Mesendoderm (in vitro differentiated cells): ENCODE measurements around the gene RUBCNL.

Experiments used
- DNase-seq: peaks from one replicate; pipeline ENCODE4 v3.0.0; 2013
- H2AK5ac ChIP-seq: 2 replicates; pipeline ENCODE4 v1.6.1; 2013; ENCODE audit warnings: low read length, inconsistent platforms
- H2BK120ac ChIP-seq: 2 replicates; pipeline ENCODE4 v1.6.1; 2013; ENCODE audit warnings: low read depth, mild to moderate bottlenecking, low read length, moderate library complexity, mixed read lengths
- H2BK15ac ChIP-seq: replicated peaks from 2 replicates; pipeline ENCODE4 v1.6.1; 2013; ENCODE audit warnings: low read depth, mild to moderate bottlenecking, moderate library complexity
- H2BK5ac ChIP-seq: 2 replicates; pipeline ENCODE4 v1.6.1; 2013; ENCODE audit warnings: low read length, inconsistent platforms
- H3K18ac ChIP-seq: 2 replicates; pipeline ENCODE4 v1.6.1; 2013; ENCODE audit warnings: mild to moderate bottlenecking, low read length, mixed read lengths
- H3K23ac ChIP-seq: one replicate; pipeline ENCODE4 v1.6.1; 2013; ENCODE audit warnings: low read length
- H3K27ac ChIP-seq: 2 replicates; pipeline ENCODE4 v1.5.1; 2013; ENCODE audit warnings: low read depth, mild to moderate bottlenecking, inconsistent platforms, low read length, moderate library complexity
- H3K27me3 ChIP-seq: 2 replicates; pipeline ENCODE4 v1.6.1; 2013; ENCODE audit warnings: low read length, control low read depth, mild to moderate bottlenecking, inconsistent platforms; ENCODE audit not compliant: insufficient read depth, poor library complexity
- H3K36me3 ChIP-seq: 2 replicates; pipeline ENCODE4 v1.6.1; 2013; ENCODE audit warnings: low read length, inconsistent platforms; ENCODE audit not compliant: control insufficient read depth, insufficient read depth
- H3K4ac ChIP-seq: one replicate; pipeline ENCODE4 v1.6.1; 2013; ENCODE audit warnings: low read depth, mild to moderate bottlenecking, low read length, moderate library complexity
- H3K4me1 ChIP-seq: 2 replicates; pipeline ENCODE4 v1.6.1; 2013; ENCODE audit warnings: low read depth, low read length, inconsistent platforms; ENCODE audit not compliant: control insufficient read depth
- H3K4me2 ChIP-seq: 2 replicates; pipeline ENCODE4 v1.6.1; 2013; ENCODE audit warnings: low read length
- H3K4me3 ChIP-seq: 2 replicates; pipeline ENCODE4 v1.5.1; 2013; ENCODE audit warnings: mild to moderate bottlenecking, low read length
- H3K56ac ChIP-seq: one replicate; pipeline ENCODE4 v1.6.1; 2013; ENCODE audit warnings: low read length
- H3K79me1 ChIP-seq: 2 replicates; pipeline ENCODE4 v1.6.1; 2013; ENCODE audit warnings: low read length, inconsistent platforms
- H3K79me2 ChIP-seq: 2 replicates; pipeline ENCODE4 v1.6.1; 2013; ENCODE audit warnings: mild to moderate bottlenecking, low read length; ENCODE audit not compliant: control insufficient read depth, insufficient read depth
- H3K9ac ChIP-seq: 2 replicates; pipeline ENCODE4 v1.6.1; 2013; ENCODE audit warnings: low read length, inconsistent platforms
- H4K5ac ChIP-seq: one replicate; pipeline ENCODE4 v1.6.1; 2013; ENCODE audit warnings: low read length
- H4K8ac ChIP-seq: one replicate; pipeline ENCODE4 v1.6.1; 2013; ENCODE audit warnings: low read depth, mild to moderate bottlenecking, control low read depth, low read length, moderate library complexity
- WGBS: extraction: QIAGEN DNeasy Blood & Tissue Kit; methylation state at CpG from one replicate; pipeline ENCODE4 v1.1.7; 2013; ENCODE audit warnings: low lambda C conversion rate, missing lambda C conversion rate; ENCODE audit not compliant: insufficient coverage; ENCODE audit errors: extremely low coverage; 5-methylcytosine and 5-hydroxymethylcytosine counted together

Gene RUBCNL

GRCh38 chr13:46388846-46389245, 1.8 kb upstream of the RUBCNL start:
- Histone ChIP-seq H3K56ac (no peak overlapping the region), H3K27ac (no peak overlapping the region), H3K4ac (no peak overlapping the region), H3K9ac (no peak overlapping the region), H3K36me3 (no peaks in the 10 kb centered on the region), H3K23ac (no peak overlapping the region), H2BK5ac (no peak overlapping the region), H3K4me2 (no peak overlapping the region), H3K27me3 (peaks cover 2% of the 10 kb centered on the region), H3K79me1 (no peaks in the 10 kb centered on the region), H3K79me2 (no peaks in the 10 kb centered on the region), H4K5ac (no peak overlapping the region), H3K4me3 (no peak overlapping the region), H3K4me1 (peaks cover 8% of the 10 kb centered on the region), H4K8ac (no peak overlapping the region), H3K18ac (no peak overlapping the region), H2AK5ac (no peak overlapping the region), H2BK15ac (no peak overlapping the region), H2BK120ac (no peak overlapping the region)
- peak; percentile 77 for DNase-seq
- no CpG with 5 or more reads among the region's 3 CpGs for WGBS

- WGBS: no CpG with 5 or more reads among the region's 6 CpGs
- H3K36me3 ChIP-seq: no peaks in the 10 kb centered on the region
- no peak overlapping the region for H3K4me2 ChIP-seq
- H3K4ac ChIP-seq: no peak overlapping the region
- no peak for DNase-seq
- H4K8ac ChIP-seq: no peak overlapping the region
- H3K18ac ChIP-seq: no peak overlapping the region
- no peak overlapping the region for H4K5ac ChIP-seq
- no peak overlapping the region for H2BK120ac ChIP-seq
- H2BK15ac ChIP-seq: no peak overlapping the region
- no peak overlapping the region for H3K9ac ChIP-seq
- no peak overlapping the region for H3K4me3 ChIP-seq
- H3K4me1 ChIP-seq: peaks cover 8% of the 10 kb centered on the region
- no peaks in the 10 kb centered on the region for H3K79me1 ChIP-seq
- no peak overlapping the region for H2BK5ac ChIP-seq
- H3K27me3 ChIP-seq: peaks cover 2% of the 10 kb centered on the region
- no peak overlapping the region for H3K27ac ChIP-seq
- no peak overlapping the region for H3K23ac ChIP-seq
- no peak overlapping the region for H3K56ac ChIP-seq
- H2AK5ac ChIP-seq: no peak overlapping the region
- no peaks in the 10 kb centered on the region for H3K79me2 ChIP-seq
Measured at GRCh38 chr13:46388308-46388707, 1.3 kb upstream of the RUBCNL start.

DNA sequence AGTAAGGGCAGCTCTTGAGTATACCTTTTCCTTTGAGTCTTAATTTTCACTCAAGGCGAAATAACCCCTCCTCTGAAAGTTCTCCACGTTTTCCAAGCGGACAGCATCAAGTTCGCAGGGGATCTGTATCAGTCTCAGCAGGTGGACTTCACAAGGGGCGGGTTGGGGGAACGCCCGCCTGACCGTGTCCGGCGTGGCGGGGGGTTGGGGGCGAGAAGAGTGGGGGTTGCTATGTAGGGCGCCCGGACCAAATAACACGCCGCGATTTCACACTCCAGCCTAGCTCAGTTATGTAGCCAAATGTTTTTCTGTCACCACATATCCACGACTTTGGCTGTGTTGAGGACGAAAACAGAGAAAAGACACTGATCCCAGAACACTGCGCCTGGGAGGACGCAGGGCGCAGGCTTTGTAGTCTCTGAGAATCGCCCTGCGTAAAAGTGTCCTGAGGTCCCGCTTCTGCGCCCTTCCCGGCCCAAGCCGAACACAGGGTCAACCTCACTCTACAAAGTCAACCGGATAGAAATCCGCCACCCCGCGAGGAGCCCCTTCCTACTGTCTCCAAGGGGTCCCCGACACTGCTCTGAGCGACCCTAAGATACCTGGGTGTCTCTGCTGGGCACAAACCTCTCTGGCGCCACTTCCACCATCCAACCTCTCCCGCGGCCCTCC, 524 bp downstream of the RUBCNL start:
- Histone ChIP-seq H3K79me1 (no peaks in the 10 kb centered on the region), H2BK15ac (no peak overlapping the region), H2BK5ac (no peak overlapping the region), H3K4me2 (peak overlapping the region; percentile 96), H3K36me3 (no peaks in the 10 kb centered on the region), H3K4me3 (peak overlapping the region; percentile 70), H2AK5ac (no peak overlapping the region), H3K27ac (no peak overlapping the region), H3K4me1 (peaks cover 8% of the 10 kb centered on the region), H4K5ac (no peak overlapping the region), H3K23ac (no peak overlapping the region), H3K27me3 (peaks cover 2% of the 10 kb centered on the region), H3K4ac (no peak overlapping the region), H3K9ac (peak overlapping the region; percentile 70), H3K18ac (peak overlapping the region; percentile 33), H2BK120ac (no peak overlapping the region), H3K56ac (peak overlapping the region; percentile 85), H4K8ac (no peak overlapping the region), H3K79me2 (no peaks in the 10 kb centered on the region)
- DNase-seq: peak; percentile 54
- no CpG with 5 or more reads among the region's 37 CpGs for whole genome bisulfite sequencing

DNA sequence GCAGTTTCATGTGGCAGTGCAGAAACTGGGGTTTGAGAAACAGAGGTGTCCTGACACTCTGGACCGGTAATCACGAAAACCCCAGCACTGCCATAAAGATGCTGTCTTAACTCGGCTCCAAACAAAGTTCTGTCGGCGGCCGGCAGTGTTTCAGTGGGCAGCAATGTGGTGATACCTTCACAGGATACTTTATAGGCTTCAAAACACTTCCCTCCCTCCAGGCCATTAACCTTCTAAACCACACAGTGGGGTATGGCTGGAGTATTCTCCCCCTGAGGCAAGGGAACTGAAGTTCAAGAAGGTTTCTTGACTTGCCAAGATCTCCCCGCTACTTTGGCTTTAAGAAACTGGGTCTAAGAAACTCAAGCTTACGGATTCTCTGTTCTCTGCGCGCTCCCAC, 1.1 kb downstream of the RUBCNL start:
- Histone ChIP-seq H2BK5ac (no peak overlapping the region), H3K18ac (no peak overlapping the region), H3K27me3 (peaks cover 2% of the 10 kb centered on the region), H3K4me3 (peak overlapping the region; percentile 15), H4K8ac (no peak overlapping the region), H3K56ac (peak overlapping the region; percentile 85), H4K5ac (no peak overlapping the region), H2AK5ac (no peak overlapping the region), H3K27ac (no peak overlapping the region), H2BK120ac (no peak overlapping the region), H3K4me1 (peaks cover 8% of the 10 kb centered on the region), H3K36me3 (no peaks in the 10 kb centered on the region), H3K23ac (no peak overlapping the region), H2BK15ac (no peak overlapping the region), H3K4ac (no peak overlapping the region), H3K9ac (peak overlapping the region; percentile 21), H3K79me1 (no peaks in the 10 kb centered on the region), H3K4me2 (peak overlapping the region; percentile 96), H3K79me2 (no peaks in the 10 kb centered on the region)
- no CpG with 5 or more reads among the region's 10 CpGs for WGBS
- DNase-seq: peak; percentile 81

GRCh38 chr13:46383383-46383782, 3.7 kb downstream of the RUBCNL start:
- H2BK5ac ChIP-seq: no peak overlapping the region
- no peak overlapping the region for H3K18ac ChIP-seq
- no peak overlapping the region for H3K4ac ChIP-seq
- no peaks in the 10 kb centered on the region for H3K27me3 ChIP-seq
- no peak overlapping the region for H3K4me2 ChIP-seq
- H3K79me2 ChIP-seq: no peaks in the 10 kb centered on the region
- no peak overlapping the region for H3K56ac ChIP-seq
- no peaks in the 10 kb centered on the region for H3K79me1 ChIP-seq
- H3K4me3 ChIP-seq: no peak overlapping the region
- no peak overlapping the region for H4K8ac ChIP-seq
- DNase-seq: no peak
- H2BK15ac ChIP-seq: no peak overlapping the region
- no peak overlapping the region for H3K23ac ChIP-seq
- no peak overlapping the region for H3K27ac ChIP-seq
- no peak overlapping the region for H3K9ac ChIP-seq
- H3K4me1 ChIP-seq: peaks cover 6% of the 10 kb centered on the region
- no peak overlapping the region for H2AK5ac ChIP-seq
- H3K36me3 ChIP-seq: no peaks in the 10 kb centered on the region
- H4K5ac ChIP-seq: no peak overlapping the region
- no peak overlapping the region for H2BK120ac ChIP-seq

- no peak overlapping the region for H2AK5ac ChIP-seq
- H3K27me3 ChIP-seq: no peaks in the 10 kb centered on the region
- no peak overlapping the region for H3K18ac ChIP-seq
- H3K23ac ChIP-seq: no peak overlapping the region
- no peak overlapping the region for H4K8ac ChIP-seq
- H3K27ac ChIP-seq: no peak overlapping the region
- H3K9ac ChIP-seq: no peak overlapping the region
- H3K4me1 ChIP-seq: peaks cover 6% of the 10 kb centered on the region
- H3K4me3 ChIP-seq: no peak overlapping the region
- no peak overlapping the region for H3K4ac ChIP-seq
- H3K36me3 ChIP-seq: no peaks in the 10 kb centered on the region
- no peaks in the 10 kb centered on the region for H3K79me2 ChIP-seq
- no peak overlapping the region for H2BK120ac ChIP-seq
- H3K4me2 ChIP-seq: no peak overlapping the region
- H4K5ac ChIP-seq: no peak overlapping the region
- no peak overlapping the region for H2BK5ac ChIP-seq
- H3K56ac ChIP-seq: no peak overlapping the region
- no peak overlapping the region for H2BK15ac ChIP-seq
- DNase-seq: no peak
- 100% methylated on average over 1 of the region's 3 CpGs for WGBS
- H3K79me1 ChIP-seq: no peaks in the 10 kb centered on the region
Measured at GRCh38 chr13:46382224-46382623, 4.8 kb downstream of the RUBCNL start.
